Naive thymus-derived CD4-positive, alpha-beta T cell (primary cell): Measurements from ENCODE around the gene LGALS7B. TPM values are rescaled to one million over a fixed set of nuclear protein-coding genes. Genes with fewer than 3 reads are reported as not detected.
"Not testable (repeated sequence)": the region's sequence is repeated elsewhere in the genome, so short reads cannot be mapped to it uniquely, and the experiment has no call there.

ENCODE experiments used
- ATAC-seq: fragments of 150-1000 bp; cut with Tn5 transposase; 2 replicates; pipeline ENCODE4 v1.10.0; 2021; ENCODE audit warnings: mild to moderate bottlenecking, moderate library complexity
- CTCF ChIA-PET: fragments of 350-600 bp; sonication (Branson Sonifier 250); formaldehyde crosslinking; loops from one replicate; lab custom pipeline; 2021; ENCODE audit warnings: antibody characterized with exemption; lab: Charles Lee
- POLR2A ChIA-PET: fragments of 350-600 bp; sonication (Branson Sonifier 250); formaldehyde crosslinking; loops from one replicate; lab custom pipeline; 2021; ENCODE audit warnings: antibody characterized with exemption, inconsistent platforms; lab: Charles Lee
- DNase-seq, 9 donors: peaks; one replicate each; pipeline versions ENCODE4 v3.0.0 to v3.0.0-alpha.2; 2020 to 2022; ENCODE audit warnings: mixed read lengths in 1 of 9
- H3K27ac ChIP-seq: one replicate; pipeline ENCODE4 v1.7.0; 2013; ENCODE audit warnings: mild to moderate bottlenecking, low read depth, low read length, moderate library complexity
- H3K27me3 ChIP-seq, 2 donors: one replicate each; pipeline ENCODE4 v1.7.0; 2013; ENCODE audit warnings: low read length in 2 of 2, mild to moderate bottlenecking in 2 of 2, moderate library complexity in 2 of 2; ENCODE audit not compliant: control insufficient read depth in 2 of 2, insufficient read depth in 2 of 2
- H3K36me3 ChIP-seq, 3 experiments: 1 replicate in 2 of 3; 2 replicates in 1 of 3; pipeline ENCODE4 v1.7.0; 2013; ENCODE audit warnings: low read length in 3 of 3, mild to moderate bottlenecking in 3 of 3, moderate library complexity in 1 of 3; ENCODE audit not compliant: insufficient read depth in 3 of 3, control insufficient read depth in 2 of 3
- H3K4me1 ChIP-seq, 2 donors: one replicate each; pipeline ENCODE4 v1.7.0; 2013; ENCODE audit warnings: low read length in 2 of 2, mild to moderate bottlenecking in 2 of 2, moderate library complexity in 1 of 2; ENCODE audit not compliant: control insufficient read depth in 2 of 2, insufficient read depth in 2 of 2
- H3K4me3 ChIP-seq: 2 replicates; pipeline ENCODE4 v1.7.0; 2013; ENCODE audit warnings: mild to moderate bottlenecking, low read length
- H3K9me3 ChIP-seq, 3 experiments: 1 replicate in 2 of 3; 2 replicates in 1 of 3; pipeline ENCODE4 v1.7.0; 2013; ENCODE audit warnings: low read length in 3 of 3; ENCODE audit not compliant: control insufficient read depth in 2 of 3
- H3K27ac Mint-ChIP-seq, 9 donors: one replicate each; pipeline ENCODE4 v1.8.0; 2020 to 2022; ENCODE audit warnings: mixed read lengths in 9 of 9, mild to moderate bottlenecking in 8 of 9, moderate library complexity in 5 of 9, inconsistent platforms in 2 of 9
- H3K27me3 Mint-ChIP-seq, 5 donors: one replicate each; pipeline ENCODE4 v1.8.0; 2021 to 2022; ENCODE audit warnings: mixed read lengths in 5 of 5, mild to moderate bottlenecking in 1 of 5
- H3K36me3 Mint-ChIP-seq, 5 donors: one replicate each; pipeline ENCODE4 v1.8.0; 2020 to 2022; ENCODE audit warnings: mixed read lengths in 5 of 5, mild to moderate bottlenecking in 3 of 5, inconsistent platforms in 1 of 5
- H3K4me1 Mint-ChIP-seq, 7 donors: one replicate each; pipeline ENCODE4 v1.8.0; 2020 to 2022; ENCODE audit warnings: mixed read lengths in 7 of 7, mild to moderate bottlenecking in 3 of 7, inconsistent platforms in 1 of 7
- H3K4me3 Mint-ChIP-seq, 10 donors: one replicate each; pipeline ENCODE4 v1.8.0; 2020 to 2022; ENCODE audit warnings: mild to moderate bottlenecking in 10 of 10, mixed read lengths in 10 of 10, moderate library complexity in 6 of 10, inconsistent platforms in 2 of 10
- H3K9me3 Mint-ChIP-seq, 11 donors: one replicate each; pipeline ENCODE4 v1.8.0; 2020 to 2022; ENCODE audit warnings: mixed read lengths in 11 of 11, mild to moderate bottlenecking in 4 of 11, inconsistent platforms in 1 of 11, moderate library complexity in 1 of 11
- intact Hi-C, 2 donors: fragments of 100-400 bp; cut with micrococcal nuclease; formaldehyde crosslinking; loops; one replicate each; pipeline ENCODE4 v1.15.1; 2023
- polyA plus RNA-seq, 2 donors: library from polyadenylated mRNA; unstranded; fragments of 300-500 nt; fragmentation: Illumina TruSeq; gene quantifications; one replicate each; pipeline ENCODE4 v1.2.3, GENCODE V29; 2021
- total RNA-seq, 6 experiments: library from RNA in 5 of 6; stranded (reverse) in 5 of 6; gene quantifications; 1 replicate in 5 of 6; 2 replicates in 1 of 6; pipeline ENCODE4 v1.2.3 and lab custom pipeline; 2021 to 2026

The LGALS7B gene
- total and polyA plus RNA-seq, 7 experiments from 2014 or later, result not detected

- DNase-seq (no peak), ATAC-seq (no peak)
- Mint-ChIP-seq H3K4me1 (peaks cover 0 to 10% (median 5%) of the 10 kb centered on the region in 7 donors), H3K27me3 (peaks cover 0 to 10% (median 0%) of the 10 kb centered on the region in 5 donors), H3K27ac (peak overlapping the region in 2 of 9 donors; percentile 4 to 26), H3K9me3 (no peaks in the 10 kb centered on the region), H3K36me3 (no peaks in the 10 kb centered on the region), H3K4me3 (peak overlapping the region; percentile 22 to 75 (median 55))
- no peaks in the 10 kb centered on the region for H3K9me3 ChIP-seq
- intact Hi-C loops, result loop anchor here in 1 of 2 donors (2.0 kb wide), 1 partner anchor 24 kb away; no protein-coding TSS in a partner anchor
- no peaks in the 10 kb centered on the region for H3K4me1 ChIP-seq
- CTCF ChIA-PET, result interaction anchor here (1.0 kb wide), 1 partner anchor 19 kb away, joined by 3 read pairs; no protein-coding TSS in a partner anchor
- H3K4me3 ChIP-seq, result no peak overlapping the region
- H3K27ac ChIP-seq, result no peak overlapping the region
- POLR2A ChIA-PET, result interaction anchor here (0.5 to 1.5 kb wide), 4 partner anchors 39 to 530 kb away, joined by 3 to 4 read pairs (median 3); partner anchors contain the start of gene ECH1
- no peaks in the 10 kb centered on the region for H3K36me3 ChIP-seq
- no peaks in the 10 kb centered on the region for H3K27me3 ChIP-seq
These were observed 4.2 kb downstream of the LGALS7B start for GRCh38 chr19:38793177-38793576.

DNA sequence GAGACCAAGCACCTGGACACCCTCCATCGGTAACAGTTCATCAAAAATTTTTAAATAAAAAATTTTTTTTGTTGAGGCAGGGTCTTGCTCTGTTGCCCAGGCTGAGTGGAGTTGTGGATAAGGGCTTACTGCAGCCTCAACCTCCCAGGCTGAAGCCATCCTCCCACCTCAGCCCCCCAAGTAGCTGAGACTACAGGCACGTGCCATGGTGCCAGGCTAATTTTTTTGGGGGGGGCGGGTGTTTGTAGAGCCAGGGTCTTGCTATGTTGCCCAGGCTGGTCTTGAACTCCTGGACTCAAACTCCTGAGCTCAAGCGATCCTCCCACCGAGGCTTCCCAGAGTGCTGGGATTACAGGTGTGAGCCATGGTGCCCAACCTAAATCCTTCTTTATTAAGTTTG, 4.7 kb downstream of the LGALS7B start:
- peak overlapping the region in 7 of 10 donors; percentile 22 to 75 (median 66) for H3K4me3 Mint-ChIP-seq
- H3K36me3 ChIP-seq, result no peaks in the 10 kb centered on the region
- CTCF ChIA-PET, result no interaction called here
- no peak overlapping the region for H3K4me3 ChIP-seq
- no peaks in the 10 kb centered on the region for H3K4me1 ChIP-seq
- H3K27ac Mint-ChIP-seq, result no peak overlapping the region
- ATAC-seq (no peak), DNase-seq (no peak)
- H3K36me3 Mint-ChIP-seq, result no peaks in the 10 kb centered on the region
- H3K27me3 Mint-ChIP-seq, result peaks cover 0 to 10% (median 0%) of the 10 kb centered on the region in 5 donors
- peaks cover 0 to 10% (median 5%) of the 10 kb centered on the region in 7 donors for H3K4me1 Mint-ChIP-seq
- H3K27ac ChIP-seq, result no peak overlapping the region
- intact Hi-C loops, result loop anchor here in 1 of 2 donors (2.0 kb wide), 1 partner anchor 25 kb away; no protein-coding TSS in a partner anchor
- POLR2A ChIA-PET, result no interaction called here
- H3K27me3 ChIP-seq, result no peaks in the 10 kb centered on the region
- no peaks in the 10 kb centered on the region for H3K9me3 ChIP-seq
- no peaks in the 10 kb centered on the region for H3K9me3 Mint-ChIP-seq

GRCh38 chr19:38795549-38795948, 6.5 kb downstream of the LGALS7B start:
- no peaks in the 10 kb centered on the region for H3K9me3 ChIP-seq
- no peak overlapping the region for H3K4me3 ChIP-seq
- CTCF ChIA-PET, result interaction anchor here (1.1 kb wide), 1 partner anchor 74 kb away, joined by 3 read pairs; no protein-coding TSS in a partner anchor
- DNase-seq (no peak), ATAC-seq (no peak)
- H3K36me3 ChIP-seq, result no peaks in the 10 kb centered on the region
- H3K4me1 Mint-ChIP-seq, result peaks cover 0 to 10% (median 5%) of the 10 kb centered on the region in 7 donors
- H3K4me1 ChIP-seq, result no peaks in the 10 kb centered on the region
- peaks cover 0 to 10% (median 0%) of the 10 kb centered on the region in 5 donors for H3K27me3 Mint-ChIP-seq
- POLR2A ChIA-PET, result interaction anchor here (0.6 kb wide), 1 partner anchor 37 kb away, joined by 3 read pairs; no protein-coding TSS in a partner anchor
- no peak overlapping the region for H3K27ac Mint-ChIP-seq
- H3K27ac ChIP-seq, result no peak overlapping the region
- H3K36me3 Mint-ChIP-seq, result peaks cover 0 to 4% (median 0%) of the 10 kb centered on the region in 5 donors
- no peaks in the 10 kb centered on the region for H3K27me3 ChIP-seq
- intact Hi-C loops, result no loop called here
- H3K4me3 Mint-ChIP-seq, result no peak overlapping the region
- no peaks in the 10 kb centered on the region for H3K9me3 Mint-ChIP-seq

- no peaks in the 10 kb centered on the region for H3K9me3 ChIP-seq
- ChIA-PET POLR2A (interaction anchor here (0.6 kb wide), 1 partner anchor 37 kb away, joined by 3 read pairs; no protein-coding TSS in a partner anchor), CTCF (interaction anchor here (1.1 kb wide), 1 partner anchor 73 kb away, joined by 3 read pairs; no protein-coding TSS in a partner anchor)
- no peak overlapping the region for H3K4me3 ChIP-seq
- H3K4me1 ChIP-seq, result no peaks in the 10 kb centered on the region
- Mint-ChIP-seq H3K9me3 (no peaks in the 10 kb centered on the region), H3K27me3 (peaks cover 0 to 10% (median 0%) of the 10 kb centered on the region in 5 donors), H3K4me1 (peaks cover 0 to 10% (median 5%) of the 10 kb centered on the region in 7 donors), H3K36me3 (peaks cover 0 to 4% (median 0%) of the 10 kb centered on the region in 5 donors), H3K4me3 (no peak overlapping the region), H3K27ac (no peak overlapping the region)
- no peak for ATAC-seq
- H3K27me3 ChIP-seq, result no peaks in the 10 kb centered on the region
- intact Hi-C loops, result no loop called here
- peaks cover 0 to 2% (median 0%) of the 10 kb centered on the region in 3 experiments for H3K36me3 ChIP-seq
- no peak overlapping the region for H3K27ac ChIP-seq
- no peak for DNase-seq
These were observed 7.2 kb downstream of the LGALS7B start for GRCh38 chr19:38796154-38796553.

DNA sequence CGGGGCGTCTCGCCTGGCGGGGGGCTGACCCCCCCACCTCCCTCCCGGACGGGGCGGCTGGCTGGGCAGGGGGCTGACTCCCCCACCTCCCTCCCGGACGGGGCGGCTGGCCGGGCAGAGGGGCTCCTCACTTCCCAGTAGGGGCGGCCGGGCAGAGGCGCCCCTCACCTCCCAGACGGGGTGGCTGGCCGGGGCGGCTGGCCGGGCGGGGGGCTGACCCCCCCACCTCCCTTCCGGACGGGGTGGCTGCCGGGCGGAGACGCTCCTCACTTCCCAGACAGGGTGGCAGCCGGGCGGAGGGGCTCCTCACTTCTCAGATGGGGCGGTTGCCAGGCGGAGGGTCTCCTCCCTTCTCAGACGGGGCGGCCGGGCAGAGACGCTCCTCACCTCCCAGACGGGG, 8.8 kb downstream of the LGALS7B start:
- H3K9me3 Mint-ChIP-seq, POLR2A ChIA-PET, H3K27ac ChIP-seq, CTCF ChIA-PET, intact Hi-C loops, DNase-seq, H3K4me3 ChIP-seq, H3K9me3 ChIP-seq, H3K27ac Mint-ChIP-seq, H3K4me1 Mint-ChIP-seq, ATAC-seq, H3K36me3 Mint-ChIP-seq, H3K4me3 Mint-ChIP-seq, H3K27me3 Mint-ChIP-seq, H3K36me3 ChIP-seq, H3K27me3 ChIP-seq, H3K4me1 ChIP-seq: not testable (repeated sequence)

GRCh38 chr19:38799104-38799503, 10.1 kb downstream of the LGALS7B start:
- Histone ChIP-seq H3K36me3 (peaks cover 0 to 10% (median 0%) of the 10 kb centered on the region in 3 experiments), H3K4me3 (no peak overlapping the region), H3K9me3 (no peaks in the 10 kb centered on the region), H3K27me3 (no peaks in the 10 kb centered on the region), H3K4me1 (no peaks in the 10 kb centered on the region), H3K27ac (no peak overlapping the region)
- no peaks in the 10 kb centered on the region for H3K9me3 Mint-ChIP-seq
- peaks cover 0 to under 1% (median 0%) of the 10 kb centered on the region in 7 donors for H3K4me1 Mint-ChIP-seq
- no peak overlapping the region for H3K4me3 Mint-ChIP-seq
- CTCF ChIA-PET, result interaction anchor here (0.6 kb wide), 1 partner anchor 23 kb away, joined by 4 read pairs; no protein-coding TSS in a partner anchor
- no peak for DNase-seq
- intact Hi-C loops, result no loop called here
- ATAC-seq, result no peak
- no peak overlapping the region for H3K27ac Mint-ChIP-seq
- POLR2A ChIA-PET, result no interaction called here
- H3K27me3 Mint-ChIP-seq, result peaks cover 0 to 6% (median 0%) of the 10 kb centered on the region in 5 donors
- peaks cover 0 to 4% (median 2%) of the 10 kb centered on the region in 5 donors for H3K36me3 Mint-ChIP-seq
